GM19328 (cell line): ENCODE measurements around the gene DEDD2.
"Not testable (repeated sequence)": the region's sequence is repeated elsewhere in the genome, so short reads cannot be mapped to it uniquely, and the experiment has no call there.

ENCODE experiments used
- ATAC-seq: cut with Tn5 transposase; IDR thresholded peaks from one replicate; pipeline ENCODE4 v1.9.1; 2021; ENCODE audit warnings: mild to moderate bottlenecking, moderate library complexity; ENCODE audit not compliant: unreplicated experiment

Gene DEDD2, protein sequence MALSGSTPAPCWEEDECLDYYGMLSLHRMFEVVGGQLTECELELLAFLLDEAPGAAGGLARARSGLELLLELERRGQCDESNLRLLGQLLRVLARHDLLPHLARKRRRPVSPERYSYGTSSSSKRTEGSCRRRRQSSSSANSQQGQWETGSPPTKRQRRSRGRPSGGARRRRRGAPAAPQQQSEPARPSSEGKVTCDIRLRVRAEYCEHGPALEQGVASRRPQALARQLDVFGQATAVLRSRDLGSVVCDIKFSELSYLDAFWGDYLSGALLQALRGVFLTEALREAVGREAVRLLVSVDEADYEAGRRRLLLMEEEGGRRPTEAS

DNA sequence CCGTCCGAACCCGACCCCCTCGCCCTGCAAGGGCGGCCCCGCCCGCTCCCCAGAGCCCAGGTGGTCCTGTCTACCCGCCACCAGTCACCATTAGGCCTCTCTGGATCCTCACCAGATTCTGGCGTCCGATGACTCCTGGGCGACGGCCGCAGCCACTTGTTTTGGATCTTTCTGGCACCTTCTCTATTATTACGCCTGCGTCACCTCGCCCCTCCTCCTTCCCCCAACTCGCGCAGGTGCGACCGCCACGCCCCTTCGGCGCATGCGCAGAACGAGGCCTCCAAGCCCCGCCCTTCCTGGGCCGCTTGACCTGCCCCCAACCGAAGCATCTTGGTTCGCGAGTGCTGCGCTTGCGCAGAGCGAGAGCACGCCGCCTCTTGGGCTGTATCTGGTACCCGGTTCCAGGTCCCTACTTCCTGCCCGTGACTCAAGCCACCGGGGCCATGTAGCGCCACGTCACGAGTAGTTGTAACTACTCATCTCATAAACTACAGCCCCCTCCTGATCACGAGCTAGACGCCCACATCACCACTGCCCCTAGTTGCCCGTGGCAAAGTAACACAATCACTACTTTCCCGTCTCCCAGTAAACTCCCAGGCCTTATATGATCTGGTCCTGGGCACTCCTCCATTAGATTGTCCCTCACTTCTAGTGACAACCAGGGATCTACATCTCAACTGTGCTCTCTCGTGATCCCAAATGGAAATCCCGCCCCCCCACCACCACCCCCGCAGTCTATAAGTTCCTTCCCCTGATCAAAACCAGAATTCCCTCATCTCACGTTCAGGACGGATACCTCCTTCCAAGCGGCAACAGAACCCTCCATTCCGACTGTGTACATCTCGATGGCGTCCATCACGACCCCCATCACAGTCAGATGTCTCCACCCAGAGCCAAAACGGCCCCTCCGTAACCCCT is at the start of gene DEDD2:
Gene DEDD2 (minus strand): TSS at position 158 of the 918 bp plus-strand sequence. CDS start 670 bp downstream, outside the sequence.
- peak; percentile 57 for ATAC-seq

DNA sequence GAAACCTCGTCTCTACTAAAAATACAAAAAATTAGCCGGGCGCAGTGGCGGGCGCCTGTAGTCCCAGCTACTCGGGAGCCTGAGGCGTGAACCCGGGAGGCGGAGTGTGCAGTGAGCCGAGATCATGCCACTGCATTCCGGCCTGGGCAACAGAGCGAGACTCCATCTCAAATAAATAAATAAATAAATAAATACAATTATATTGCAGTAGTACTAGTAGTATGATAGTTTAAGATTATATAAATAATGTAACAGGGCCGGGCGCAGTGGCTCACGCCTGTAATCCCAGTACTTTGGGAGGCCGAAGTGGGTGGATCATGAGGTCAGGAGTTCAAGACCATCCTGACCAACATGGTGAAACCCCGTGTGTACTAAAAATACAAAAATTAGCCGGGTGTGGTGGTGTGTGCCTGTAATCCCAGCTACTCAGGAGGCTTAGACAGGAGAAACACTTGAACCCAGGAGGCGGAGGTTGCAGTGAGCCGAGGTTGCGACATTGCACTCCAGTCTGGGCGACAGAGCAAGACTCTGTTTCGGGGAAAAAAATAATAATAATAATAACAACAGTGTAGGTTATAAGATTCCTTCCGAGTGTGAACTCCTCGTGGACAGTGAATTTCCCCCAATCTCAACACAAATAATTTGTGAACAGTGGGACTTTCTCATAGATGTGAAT is 49.6 kb upstream of the DEDD2 start:
- not testable (repeated sequence) for ATAC-seq

DNA sequence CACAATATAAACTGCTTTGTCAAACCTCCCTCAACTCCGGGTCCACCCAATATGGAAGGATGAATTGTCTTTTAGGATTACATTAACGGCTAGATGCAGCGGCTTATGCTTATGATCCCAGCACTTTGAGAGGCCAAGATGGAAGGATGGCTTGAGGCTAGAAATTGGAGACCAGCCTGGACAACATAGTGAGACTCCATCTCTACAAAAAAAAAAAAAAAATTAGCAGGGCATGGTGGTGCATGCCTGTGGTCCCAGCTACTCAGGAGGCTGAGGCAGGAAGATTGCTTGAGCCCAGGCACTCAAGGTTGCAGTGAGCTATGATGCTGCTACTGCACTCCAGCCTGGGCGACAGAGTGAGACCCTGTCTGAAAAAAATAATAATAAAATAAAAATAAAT is 48.6 kb upstream of the DEDD2 start:
- not testable (repeated sequence) for ATAC-seq

DNA sequence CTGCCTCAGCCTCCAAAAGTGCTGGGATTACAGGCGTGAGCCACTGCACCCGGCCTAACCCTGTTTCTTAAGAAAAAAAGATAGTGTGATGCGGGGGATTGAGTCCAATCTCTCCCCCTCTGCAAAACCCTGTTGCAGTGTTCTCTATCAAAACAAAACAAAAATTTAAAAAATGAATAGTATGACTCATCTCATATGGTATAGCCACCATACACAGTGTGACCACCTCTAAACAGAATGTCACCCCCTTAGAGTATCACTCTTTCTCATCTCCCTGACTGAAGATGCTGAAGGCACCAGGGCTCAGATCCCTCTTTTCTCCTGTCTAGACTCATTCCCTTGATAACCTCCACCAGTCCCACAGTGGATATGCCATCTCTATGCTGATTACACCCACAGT is 44.3 kb upstream of the DEDD2 start:
- ATAC-seq = no peak

DNA sequence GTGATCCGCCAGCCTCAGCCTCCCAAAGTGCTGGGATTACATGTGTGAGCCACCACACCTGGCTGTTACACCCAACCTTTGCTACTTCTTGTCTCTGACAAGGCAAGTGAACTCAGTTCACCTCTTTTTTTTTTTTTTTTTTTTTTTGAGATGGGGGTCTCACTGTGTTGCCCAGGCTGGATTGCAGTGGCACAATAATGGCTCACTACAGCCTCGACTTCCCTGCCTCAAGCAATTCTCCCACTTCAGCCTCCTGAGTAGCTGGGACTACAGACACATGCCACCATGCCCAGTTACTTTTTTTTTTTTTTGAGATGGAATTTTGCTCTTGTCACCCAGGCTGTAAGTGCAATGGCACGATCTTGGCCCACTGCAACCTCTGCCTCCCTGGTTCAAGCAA is 40.4 kb upstream of the DEDD2 start:
- ATAC-seq = not testable (repeated sequence)

DNA sequence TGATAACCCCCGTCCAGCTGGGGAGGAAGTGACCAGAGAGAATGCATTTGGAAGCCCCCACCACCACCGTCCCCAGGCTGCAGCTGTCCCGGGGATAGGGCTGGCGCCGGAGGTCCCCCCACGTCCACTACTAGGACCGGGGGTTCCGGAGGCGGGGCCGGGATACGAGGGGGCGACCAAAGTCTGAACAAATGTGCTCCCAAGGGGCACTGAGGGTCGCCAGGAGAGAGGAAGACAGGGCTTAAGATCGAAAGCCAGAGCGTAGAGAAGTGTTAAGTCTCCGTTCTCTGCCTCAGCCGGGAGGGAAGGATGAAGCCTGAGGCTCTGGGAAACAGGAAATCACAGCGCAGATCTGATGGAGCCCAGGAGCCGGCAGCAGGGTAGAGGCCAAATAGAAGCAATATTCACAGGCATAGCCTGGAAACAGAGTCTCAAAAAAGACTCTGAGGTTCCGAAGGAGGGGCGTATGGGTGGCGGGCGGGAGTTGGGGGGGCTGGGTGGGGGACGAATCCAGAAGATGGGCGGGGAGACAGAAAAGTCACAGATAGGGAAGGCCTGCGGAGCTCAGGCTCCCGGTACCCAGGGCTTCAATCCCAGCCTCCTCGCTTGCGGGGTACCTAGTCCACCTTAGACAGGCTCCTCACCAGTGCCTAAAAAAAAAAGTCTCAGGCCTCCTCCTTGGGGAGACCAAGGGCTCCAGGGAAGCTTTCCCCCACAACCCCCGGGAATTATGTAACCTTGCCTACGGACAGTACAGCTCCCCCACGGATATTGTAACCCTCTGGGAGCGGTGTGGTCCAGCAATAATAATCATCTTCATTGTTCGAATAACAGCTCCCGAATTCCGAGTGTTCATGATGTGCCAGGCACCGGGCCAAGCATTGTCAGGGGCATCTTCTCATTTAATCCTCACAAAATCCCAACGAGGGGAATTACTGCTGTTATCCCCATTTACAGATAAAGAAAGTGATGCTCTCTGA is 38.6 kb upstream of the DEDD2 start:
- no peak for ATAC-seq

DNA sequence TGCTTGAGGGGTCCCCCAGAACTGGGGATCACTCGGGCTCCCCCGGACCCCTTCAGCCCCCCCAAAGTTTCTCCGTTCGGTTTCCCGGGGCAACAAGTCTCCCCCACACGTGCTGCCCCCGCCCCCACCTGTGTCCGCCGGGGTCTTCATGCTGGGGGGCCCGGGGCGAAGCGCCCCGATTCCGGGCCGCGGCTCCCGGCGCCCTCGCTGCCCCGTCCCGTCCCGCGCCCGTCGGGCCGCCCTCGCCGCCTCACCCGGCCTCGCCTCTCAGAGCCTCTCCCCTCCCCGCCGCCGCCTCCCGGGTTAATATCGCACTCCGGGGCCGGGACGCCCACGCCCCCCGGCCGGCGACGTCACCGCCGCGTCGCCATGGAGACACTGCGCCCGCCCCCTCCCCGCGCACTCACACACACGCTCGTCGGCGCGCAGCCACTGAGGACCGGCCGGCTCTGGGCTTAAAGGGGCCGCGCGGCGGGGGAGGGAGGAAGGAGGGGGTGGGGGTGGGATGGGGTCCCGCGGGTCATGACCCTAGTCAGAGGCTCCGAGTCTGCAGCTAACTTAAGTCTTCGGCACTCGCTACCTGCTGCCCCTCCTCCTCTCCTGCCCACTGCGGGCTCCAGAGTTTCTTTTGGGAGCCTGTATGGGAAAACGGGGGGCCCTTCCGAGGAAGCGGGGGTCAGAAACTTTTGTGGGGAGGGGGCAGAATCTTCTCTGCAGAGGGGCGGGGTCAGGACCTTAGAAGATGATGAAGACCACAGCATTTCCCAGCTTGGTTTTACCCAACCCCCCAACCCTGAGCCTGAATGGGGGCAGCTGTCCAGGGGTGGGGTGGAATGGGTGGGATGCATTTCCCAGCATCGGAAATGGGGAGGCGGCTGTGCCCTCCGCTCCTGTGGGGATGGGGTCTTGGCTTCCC is 37.6 kb upstream of the DEDD2 start, which contains the start of gene ERF:
Gene ERF (minus strand): TSS at position 279 of the 916 bp plus-strand sequence. CDS start 129 bp downstream, at position 150.
- ATAC-seq = peak; percentile 64

DNA sequence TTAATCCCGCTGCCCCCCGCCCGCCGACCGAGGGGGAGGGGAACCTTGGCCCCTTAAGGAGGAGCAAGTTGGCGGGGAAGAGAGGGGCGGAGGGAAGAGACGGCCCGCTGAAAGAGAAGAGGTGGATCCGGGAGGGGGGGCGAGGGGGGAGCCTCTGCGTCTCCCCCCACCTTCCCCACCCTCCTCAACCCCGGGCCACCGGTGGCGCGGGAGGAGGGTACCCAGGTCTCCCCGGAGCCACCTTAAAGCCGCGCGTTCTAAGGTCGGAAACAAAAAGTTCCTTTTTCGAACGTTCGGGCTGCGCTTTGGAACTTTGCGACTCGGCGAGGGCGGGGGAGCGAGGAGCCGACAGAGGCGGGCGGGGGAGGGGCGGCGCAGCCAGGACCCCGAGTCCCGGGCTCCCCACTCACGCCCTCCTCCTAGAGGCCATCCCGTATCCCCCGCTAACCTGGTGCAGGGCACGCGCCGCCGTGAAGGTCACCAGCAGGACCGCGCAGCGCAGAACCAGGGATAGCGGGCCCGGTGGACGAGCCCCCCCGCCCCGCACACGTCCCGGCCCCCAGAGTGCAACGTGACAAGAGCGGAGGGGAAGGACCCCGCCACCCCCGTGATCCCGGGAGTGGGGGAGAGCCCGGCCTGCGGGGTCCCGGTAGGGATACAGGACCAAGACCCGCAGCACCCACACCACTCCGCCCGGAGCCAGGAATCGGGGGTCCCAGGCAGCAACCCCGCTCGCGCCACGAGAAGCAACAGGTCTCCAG is 36.8 kb upstream of the DEDD2 start:
- ATAC-seq = no peak

DNA sequence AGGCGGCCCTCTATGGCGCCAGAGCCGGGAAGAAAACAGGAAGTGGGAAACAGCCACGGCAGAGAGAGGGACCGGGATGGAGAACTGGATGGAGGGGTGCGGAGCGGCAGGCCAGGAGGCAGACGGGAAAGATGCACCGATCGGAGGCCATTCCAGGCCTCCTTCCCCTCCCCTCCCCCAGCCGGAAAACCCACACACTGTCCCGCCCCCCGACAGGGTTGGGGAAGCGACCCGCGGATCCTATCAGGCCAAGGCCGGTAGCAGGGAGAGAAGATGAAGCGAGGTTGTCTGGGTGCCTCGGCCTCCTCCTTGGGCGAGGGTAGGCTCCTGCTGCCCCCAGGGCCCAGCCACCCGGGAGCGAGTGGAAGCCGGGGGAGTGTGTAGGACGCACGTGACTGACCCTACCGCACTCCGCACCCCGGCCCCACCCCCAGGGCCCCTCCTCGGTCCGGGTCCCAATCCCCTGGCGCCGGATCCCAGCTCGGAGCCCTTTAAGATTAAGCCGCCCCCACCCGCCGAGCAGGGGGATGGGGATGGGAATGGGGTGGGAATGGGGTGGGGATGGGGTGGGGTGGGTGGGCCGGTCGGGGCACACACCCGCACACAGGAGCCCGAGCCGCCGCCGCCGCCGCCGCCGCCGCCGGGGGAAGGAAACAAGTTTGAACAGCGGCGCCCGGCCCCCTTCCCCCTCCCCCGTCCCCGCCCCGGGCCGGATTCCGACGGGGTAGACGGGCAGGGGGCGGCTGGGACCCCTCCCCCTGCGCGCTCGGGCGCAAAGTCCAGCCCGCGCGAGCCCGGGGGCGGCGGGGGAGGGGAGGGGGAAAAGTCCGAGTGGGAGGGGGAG is 36.0 kb upstream of the DEDD2 start:
- no peak for ATAC-seq

DNA sequence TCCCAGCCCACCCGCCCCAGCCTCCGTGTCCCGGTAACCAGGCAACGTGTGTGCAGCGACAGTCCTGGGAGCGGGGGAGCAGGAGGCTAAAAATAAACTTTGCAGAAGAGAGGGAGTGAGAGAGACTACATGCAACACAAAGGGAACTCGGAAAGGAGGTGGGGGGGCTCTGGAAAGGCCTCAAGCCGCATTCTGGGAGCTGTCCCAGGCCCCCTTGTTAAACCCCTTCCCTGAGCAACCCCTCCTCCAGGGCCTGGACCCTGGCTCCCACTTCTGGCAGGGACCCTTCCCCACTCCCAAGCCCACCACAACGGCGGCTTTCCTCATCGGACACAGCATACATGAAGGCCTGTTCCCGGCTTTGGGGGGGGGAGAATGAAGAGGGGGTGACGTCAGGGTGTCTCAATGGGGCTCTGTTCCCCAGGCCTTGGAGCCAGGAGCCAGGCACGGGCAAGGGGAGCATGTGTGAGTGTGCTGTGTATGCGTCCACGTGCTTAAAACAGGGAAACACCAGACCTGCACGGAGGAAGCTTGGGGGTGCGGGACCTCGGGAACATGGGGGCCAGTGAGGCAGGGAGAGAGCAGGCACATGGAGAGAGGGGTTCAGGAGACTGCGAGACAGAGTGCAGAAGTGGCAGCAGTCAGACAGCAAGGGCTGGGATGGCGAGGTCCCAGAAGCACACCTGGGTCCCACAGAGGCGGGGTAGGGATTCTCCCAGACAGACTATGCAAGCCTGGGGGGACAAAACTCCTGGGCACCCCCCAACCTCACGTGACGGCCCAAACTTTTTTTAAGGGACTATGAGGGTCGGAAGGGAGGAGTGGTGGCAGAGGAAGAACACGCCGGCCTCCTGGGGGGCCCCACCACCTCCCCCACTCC is 35.1 kb upstream of the DEDD2 start:
- ATAC-seq = no peak

DNA sequence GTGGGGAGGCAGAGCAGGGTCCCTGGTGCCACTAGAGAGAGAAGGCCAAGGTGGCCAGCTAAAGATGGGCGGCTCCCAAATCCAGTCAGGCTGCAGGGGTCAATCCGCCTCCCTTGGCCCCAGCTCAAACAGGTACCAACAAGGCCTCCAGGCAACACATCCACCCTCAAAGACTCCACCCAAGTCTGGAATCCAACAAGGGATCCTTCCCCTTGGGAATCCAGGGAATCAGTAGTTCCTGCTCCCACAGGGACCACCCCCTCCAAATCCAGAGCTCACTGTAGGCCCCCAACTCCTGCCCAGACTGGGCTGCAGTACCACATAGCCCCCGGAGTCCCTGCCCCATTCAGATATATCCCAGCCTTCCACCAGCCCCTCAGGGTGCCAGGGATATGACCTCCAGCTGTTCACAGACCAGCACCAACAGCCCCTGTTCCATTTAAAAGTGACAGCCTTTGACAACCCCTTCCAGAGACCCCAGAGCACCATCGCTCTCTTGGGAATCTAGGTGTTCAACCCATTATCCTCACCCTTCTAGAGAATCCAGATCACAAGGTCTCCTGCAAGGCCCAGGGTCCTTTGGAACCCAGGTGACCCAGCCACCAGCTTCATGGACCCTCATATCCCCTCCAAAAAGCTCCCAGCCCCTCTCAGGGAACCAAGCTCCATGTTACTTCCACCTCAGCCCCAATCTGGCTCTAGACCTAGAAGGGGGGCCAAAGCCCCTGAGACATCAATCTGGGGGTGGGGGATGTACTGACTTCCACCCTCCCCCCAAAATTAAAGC is 34.3 kb upstream of the DEDD2 start:
- ATAC-seq = no peak

DNA sequence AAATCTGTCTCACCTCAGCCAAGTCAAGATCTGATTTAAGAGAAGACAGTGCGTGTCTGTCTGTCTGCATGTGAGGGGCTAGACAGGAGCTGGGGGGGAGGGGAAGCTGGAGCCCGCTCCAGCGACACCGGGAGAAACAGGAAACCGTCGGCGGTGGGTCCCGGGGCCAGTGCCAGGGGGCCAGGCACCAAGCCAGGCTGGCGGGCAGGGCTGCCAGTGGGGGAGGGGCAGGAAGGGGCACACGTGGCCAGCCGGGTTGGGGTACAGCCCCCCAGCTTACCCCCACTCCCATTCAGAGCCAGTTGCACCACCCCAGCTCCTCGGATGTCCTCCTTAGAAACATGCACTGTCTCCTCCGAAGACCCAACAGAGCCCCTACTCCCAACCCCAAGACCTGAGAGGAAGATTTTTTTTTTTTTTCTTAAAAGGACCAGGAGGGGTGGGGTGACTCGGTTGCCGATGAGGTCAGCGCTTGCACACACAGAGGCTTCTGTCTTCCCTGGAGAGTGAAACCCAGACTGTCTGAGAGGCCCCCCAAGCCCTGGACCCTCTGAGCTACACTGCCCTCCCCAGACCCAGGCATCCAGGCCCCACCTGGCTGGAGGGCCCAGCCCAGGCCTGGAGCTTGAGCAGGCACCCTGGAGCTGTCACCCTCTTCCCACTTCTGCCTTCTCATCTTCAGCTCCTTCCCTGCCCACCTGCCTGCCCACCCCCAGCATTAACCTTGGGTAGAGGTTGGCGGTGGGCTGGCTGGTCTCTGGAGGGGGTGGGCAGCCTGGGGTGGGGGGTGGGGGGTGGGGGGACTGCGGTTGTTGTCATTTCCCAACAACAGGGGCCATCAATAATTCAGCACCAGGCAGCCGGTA is 33.4 kb upstream of the DEDD2 start:
- no peak for ATAC-seq

DNA sequence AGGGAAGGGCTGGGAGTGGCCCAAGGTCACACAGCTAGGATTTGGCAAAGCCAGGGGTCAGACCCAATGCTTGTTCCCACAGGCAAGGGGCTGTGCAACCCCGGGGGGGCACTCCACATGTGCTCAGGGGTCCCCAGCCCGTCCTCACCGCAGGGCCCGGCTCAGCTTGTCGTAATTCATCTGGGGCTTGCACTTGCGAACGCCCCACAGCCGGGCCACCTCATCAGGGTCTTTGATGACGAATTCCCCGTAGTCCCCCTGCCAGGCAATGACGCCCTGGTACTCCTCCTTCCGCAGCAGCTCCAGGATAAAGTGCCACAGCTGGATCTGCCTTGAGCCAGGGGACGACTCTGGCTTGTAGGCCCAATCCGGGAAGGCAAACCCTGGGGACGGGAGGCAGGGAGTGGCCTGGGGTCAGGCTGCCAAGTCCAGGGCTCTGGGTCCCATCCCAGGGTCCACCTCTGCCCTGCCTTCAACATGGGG is 32.7 kb upstream of the DEDD2 start:
- no peak for ATAC-seq

DNA sequence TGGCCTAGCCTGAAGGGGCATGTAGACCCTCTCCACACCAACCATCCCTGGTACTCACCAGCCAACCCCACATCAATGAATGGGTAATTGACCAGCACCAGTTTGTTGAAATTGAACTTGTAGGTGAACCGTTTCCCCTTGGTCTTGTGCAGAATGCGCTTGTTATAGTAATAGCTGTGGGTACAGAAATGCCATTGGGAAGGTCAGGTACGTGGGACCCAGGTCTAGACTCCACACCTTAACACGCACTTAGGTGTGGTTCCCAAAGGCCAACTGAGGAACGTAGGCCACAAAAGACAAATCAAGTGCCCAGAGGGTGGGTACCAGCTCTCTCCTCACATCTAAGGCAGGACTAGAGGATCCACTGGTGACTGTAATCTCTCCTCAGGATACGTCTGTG is 32.3 kb upstream of the DEDD2 start:
- no peak for ATAC-seq
